ENCODE measurements around the gene AQP9.
"Not testable (repeated sequence)": the region's sequence is repeated elsewhere in the genome, so short reads cannot be mapped to it uniquely, and the experiment has no call there.

AQP9 gene, protein sequence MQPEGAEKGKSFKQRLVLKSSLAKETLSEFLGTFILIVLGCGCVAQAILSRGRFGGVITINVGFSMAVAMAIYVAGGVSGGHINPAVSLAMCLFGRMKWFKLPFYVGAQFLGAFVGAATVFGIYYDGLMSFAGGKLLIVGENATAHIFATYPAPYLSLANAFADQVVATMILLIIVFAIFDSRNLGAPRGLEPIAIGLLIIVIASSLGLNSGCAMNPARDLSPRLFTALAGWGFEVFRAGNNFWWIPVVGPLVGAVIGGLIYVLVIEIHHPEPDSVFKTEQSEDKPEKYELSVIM

DNA sequence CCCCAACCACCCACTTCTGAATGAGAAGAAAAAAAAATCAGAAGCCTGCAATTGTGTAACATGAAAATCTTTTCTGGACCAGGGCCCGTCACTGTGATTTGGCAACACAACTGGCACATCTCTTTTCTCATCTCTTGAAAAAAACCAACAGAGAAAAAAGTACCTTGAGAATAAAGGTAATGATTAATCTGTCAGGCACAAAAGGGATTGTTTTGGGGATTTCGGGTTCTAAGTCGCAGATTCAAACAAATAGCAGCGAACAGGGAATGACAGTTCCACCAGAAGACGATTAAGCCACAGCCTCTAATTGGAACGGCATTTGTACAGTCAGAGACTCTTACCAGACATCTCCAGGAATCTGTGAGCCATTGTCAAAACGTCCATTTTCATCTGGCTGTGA lies at the start of gene AQP9:
TSS of gene AQP9 (plus strand) at position 276 of the 400 bp plus-strand sequence. CDS start 185 bp downstream, outside the sequence.
- DNase-seq (ENCODE audit: low read depth in 2 of 2) = no peak

DNA sequence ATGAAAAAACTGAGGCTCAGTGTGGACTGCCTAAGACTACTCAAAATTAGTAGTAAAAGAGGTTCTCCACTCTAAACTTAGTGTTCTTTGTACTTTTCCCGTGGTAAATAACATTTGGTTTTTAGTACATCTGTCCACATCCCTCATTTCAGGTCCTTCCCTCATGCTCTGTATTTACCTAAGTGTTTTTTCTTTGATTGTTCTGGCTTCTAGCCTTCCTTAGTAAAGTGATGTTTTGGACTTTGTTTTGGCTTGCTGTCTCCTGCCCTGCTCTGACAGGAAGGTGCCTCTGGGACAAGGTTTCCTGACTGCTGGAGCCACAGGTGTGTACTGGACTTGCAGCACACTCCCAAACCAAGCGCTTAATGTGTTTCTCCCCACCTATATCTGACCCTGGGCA lies 42.8 kb upstream of the AQP9 start:
- no peak for DNase-seq (ENCODE audit: low read depth in 2 of 2)

DNA sequence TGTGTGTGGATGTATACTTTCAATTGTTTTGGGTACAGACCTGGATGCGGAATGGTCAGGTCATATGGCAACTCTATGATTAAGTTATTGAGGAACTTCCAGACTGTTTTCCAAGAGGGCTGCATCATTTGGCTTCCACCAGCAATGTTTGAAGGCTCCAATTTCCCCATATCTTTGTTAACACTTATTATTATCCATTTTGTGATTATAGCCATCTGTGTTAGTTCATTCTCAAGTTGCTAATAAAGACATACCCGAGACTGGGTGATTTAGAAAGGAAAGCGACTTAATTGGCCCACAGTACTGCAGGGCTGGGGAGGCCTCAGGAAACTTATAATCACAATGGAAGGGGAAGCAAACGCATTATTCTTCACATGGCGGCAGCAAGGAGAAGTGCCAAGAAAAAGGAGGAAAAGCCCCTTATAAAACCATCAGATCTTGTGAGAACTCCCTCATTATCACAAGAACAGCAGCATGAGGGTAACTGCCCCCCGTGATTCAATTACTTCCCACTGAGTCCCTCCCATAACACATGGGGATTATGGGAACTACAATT lies 41.6 kb upstream of the AQP9 start:
- DNase-seq (ENCODE audit: low read depth in 2 of 2) = no peak

DNA sequence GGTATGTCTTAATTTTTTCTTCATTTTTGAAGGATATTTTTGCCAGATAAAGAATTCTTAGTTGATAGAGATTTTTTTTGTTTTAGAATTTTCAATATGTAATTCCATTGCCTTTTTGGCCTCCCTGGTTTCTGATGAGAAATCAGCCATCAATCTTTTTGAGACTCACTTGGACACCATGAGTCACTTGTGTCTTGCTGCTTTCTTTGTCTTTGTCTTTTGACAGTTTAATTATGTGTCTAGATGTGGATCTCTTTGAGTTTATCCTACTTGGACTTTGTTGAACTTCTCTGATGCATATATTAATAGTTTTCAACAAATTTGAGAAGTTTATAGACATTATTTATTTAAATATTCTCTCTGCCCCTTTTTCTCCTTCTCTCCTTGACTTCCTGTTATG lies 34.7 kb upstream of the AQP9 start:
- no peak for DNase-seq (ENCODE audit: low read depth in 2 of 2)

DNA sequence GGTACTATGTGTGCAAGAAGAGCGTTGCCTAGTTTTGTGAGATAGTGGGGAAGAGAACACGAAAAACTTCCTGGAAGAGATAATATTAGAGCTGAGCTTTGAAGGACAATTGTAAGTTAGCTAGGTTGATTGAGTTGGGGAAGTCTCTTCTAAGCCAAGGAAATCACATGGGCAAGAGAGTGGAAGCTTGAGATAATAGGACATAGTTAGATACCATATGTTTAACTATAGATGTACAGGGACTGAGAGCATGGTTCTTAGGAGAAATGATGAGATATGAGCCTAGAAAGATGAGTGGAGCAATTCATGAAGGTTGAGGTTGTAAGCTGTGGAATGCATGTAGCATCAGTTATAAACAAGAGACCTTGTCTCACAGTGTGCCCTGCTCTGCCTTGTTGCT lies 30.1 kb upstream of the AQP9 start:
- no peak for DNase-seq (ENCODE audit: low read depth in 2 of 2)

DNA sequence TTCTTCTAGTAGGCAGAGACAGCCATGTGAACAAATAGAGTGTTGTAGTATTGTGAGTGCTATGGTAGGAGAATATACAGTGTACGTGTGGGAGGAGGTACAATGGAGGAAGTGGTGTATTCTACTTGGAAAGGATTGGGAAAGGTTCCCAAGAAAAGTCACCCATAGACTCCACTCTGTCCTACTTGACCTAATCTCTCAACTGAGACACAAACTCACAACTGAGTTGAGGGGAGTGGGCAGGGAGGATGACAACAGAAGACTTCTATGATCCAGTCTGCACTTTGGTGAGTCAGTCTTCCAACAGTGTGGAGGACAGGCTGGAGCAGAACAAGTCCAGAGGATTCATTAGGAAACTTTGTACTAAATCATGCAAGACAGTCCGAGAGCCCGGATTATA lies 28.8 kb upstream of the AQP9 start:
- DNase-seq (ENCODE audit: low read depth in 2 of 2) = no peak

DNA sequence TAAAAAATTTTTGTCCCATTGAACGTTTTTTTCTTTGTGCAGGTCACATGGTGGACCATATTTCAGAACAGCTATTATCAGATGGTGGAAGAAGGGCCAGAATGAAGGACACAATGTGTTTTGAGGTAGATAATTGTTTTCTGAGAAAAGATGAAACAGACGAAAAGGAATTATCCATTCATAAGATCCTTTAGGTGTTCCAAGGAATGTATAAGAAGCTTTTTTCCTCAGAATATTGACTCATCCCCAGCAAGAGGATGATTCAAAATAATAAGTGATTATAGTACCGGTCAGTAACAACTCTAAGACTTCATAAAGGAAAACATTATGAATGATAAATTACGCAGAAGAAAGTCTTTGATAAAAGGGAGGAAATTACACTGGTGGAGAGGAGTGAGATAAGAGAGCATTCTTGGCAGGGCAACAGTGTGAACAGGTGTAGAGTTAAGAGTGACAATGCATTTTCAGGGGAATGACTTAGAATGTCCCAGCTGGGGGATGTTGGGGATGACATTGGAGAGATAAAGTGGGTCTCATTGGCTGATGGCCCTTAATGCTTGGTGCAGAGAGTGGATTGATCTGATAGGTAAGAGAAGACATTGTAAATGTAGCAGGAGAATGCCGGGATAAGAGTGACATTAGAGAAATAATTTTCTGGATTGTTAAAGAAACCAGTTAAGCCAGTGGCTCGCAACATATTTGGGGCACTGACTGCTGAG lies 27.0 kb upstream of the AQP9 start:
- DNase-seq (ENCODE audit: low read depth in 2 of 2) = no peak

DNA sequence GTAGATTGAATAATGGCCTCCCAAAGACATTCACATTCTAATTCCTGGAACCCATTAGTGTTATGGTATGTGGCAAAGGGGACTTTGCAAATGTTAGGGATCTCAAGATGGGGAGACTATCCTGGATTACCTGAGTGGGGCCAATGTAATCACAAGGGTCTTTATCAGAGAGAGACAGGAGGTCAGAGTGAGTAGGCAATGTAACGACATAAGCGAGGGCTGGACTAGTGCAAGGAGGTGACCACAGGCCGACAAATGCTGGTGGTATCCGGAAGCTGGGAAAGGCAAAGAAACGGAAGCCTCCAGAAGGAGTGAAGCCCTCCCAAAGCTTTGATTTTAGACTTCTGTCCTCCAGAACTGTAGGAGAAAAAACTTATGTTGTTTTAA lies 26.5 kb upstream of the AQP9 start:
- no peak for DNase-seq (ENCODE audit: low read depth in 2 of 2)

DNA sequence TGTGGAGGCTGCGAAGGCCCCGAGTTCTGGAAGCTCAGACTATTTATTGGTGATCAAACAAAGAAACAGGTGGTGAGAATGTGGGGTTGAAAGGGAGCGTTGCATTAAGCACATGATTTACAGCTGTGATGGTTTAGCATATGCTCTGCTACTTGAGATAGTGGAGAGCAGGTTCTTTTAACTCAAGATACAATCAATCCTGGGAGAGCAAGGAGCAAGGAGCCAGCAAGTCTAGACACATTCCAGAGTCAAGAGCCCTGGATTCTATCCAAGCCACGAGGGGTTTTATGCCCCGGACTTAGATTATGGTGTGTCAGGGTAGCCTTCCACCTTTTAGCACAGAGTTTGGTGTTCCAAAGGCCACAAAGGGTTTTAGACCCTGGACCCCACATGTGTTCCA lies 24.8 kb upstream of the AQP9 start:
- DNase-seq (ENCODE audit: low read depth in 2 of 2) = not testable (repeated sequence)

DNA sequence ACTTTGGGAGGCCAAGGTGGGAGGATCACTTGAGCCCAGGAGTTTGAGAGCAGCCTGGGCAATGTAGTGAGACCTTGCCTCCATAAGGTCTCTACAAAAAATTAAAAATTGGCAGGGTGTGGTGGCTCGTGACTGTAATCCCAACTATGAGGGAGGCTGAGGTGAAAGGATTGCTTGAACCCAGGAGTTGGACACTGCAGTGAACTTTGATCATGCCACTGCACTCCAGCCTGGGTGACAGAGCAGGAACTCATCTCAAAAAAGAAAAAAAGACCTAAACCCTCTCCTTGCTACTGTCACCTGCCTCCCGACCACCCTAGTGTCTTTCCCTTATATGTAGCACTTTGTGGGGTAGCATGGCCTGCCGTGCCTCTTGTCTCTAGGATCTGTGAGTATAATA lies 23.8 kb upstream of the AQP9 start:
- no peak for DNase-seq (ENCODE audit: low read depth in 2 of 2)

DNA sequence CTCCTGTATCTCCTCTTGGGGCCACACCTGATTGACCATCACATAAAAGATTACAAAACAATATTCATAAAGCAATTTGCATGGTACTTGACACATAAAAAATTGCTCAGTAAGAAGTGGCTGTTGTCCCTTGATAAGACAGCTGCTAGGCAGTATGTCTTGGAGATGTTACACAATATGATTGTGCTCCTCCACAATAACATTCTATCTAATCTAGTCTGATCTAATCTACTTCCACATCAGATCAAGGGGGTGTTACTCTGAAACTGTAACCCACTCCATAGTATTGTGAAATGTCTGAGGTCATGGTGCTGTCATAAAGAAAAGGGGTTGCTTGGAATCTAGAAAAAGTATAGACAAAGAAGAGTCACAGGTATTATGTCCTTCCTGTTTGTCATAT lies 23.4 kb upstream of the AQP9 start:
- no peak for DNase-seq (ENCODE audit: low read depth in 2 of 2)

DNA sequence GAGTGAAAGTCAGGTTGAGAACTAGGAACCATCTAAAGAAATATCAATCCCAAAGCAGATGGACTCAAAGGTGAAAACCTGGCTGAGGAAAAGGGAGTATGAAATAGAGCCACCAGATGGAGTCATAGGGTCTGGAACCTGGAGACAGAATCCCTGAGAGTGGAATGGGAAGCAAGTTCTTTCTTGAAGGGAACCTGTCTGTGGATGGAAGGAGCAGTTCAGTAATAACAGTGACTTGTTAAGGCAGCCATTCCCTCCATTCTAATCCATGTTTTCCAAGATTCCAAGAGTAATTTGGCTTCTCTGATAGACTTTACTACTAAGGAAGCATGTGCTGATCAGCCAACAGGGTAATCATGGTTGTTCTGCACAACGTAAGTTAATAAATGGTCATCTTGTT lies 22.5 kb upstream of the AQP9 start:
- DNase-seq (ENCODE audit: low read depth in 2 of 2) = no peak

DNA sequence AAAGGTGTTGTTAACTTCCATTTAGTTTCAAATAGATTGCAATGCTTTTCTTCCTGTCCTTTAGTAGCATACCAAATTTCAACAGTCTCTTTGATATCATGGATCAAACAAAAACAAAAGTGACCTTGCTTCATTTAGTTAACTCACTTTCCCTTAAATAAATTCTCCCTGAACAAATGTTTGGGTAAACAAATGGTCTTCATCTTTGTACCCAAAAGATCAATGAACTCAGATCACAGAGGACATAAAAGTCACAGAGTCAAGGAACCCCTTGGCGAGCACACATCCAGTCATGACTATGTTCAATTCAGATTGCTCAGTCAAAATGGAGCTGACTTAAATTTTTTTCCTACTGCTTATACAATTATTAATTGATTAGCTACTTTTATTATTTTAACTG lies 20.6 kb upstream of the AQP9 start:
- no peak for DNase-seq (ENCODE audit: low read depth in 2 of 2)

DNA sequence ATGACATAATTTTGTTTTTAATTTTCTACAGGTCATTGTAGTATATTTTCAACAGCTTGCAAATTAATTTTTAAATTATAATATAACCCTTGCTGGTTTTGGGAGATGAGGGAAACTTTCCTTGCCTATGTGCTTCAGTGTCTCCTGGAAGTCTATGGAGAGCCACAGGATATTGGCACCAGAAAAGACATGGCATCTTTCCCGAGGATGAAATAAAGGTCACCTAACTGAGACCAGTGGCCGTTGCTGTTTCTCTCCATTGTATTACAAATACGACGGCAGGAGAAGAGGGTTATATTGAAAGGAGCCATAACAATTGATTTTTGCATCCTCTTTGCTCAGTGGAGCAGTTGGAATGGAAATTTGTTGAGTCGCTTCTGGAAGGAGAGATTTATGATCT lies 19.9 kb upstream of the AQP9 start:
- no peak for DNase-seq (ENCODE audit: low read depth in 2 of 2)

DNA sequence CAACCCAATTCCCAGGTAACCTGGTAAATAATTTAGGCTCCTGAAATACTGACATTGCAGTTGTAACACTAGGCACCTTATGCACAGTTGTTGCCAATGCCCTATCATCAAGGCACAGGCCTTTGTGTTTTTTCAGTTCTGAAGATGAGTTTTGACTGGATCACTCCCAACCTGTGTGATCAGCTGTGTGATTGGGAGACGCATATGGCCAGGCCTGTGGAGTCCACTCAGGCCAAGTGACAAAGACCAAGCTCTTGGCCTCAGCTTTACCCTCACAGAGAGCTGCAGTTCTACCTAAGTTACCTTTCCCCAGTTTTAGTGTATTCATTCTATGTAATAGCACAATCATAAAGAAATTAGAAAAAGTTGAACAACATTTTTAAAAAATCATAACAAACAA lies 19.2 kb upstream of the AQP9 start:
- no peak for DNase-seq (ENCODE audit: low read depth in 2 of 2)

DNA sequence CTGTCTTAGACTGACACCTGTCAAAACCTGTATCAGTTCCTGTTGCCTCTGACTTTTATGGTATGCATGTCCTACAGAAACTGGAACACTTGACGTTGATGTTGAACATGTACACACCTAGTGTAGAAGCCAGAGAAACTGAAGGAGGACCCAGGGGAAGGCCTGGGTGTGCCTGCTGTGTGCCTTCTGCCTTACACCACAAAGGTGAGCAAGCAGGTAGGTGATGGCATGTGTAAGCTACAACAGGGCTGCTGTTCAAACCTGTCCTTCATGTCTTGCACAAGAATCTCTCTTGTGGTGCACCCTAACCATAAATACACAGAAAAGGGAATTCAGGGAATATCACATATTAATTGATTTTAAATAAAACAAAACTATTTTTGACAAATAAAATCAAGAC lies 13.6 kb upstream of the AQP9 start:
- no peak for DNase-seq (ENCODE audit: low read depth in 2 of 2)

DNA sequence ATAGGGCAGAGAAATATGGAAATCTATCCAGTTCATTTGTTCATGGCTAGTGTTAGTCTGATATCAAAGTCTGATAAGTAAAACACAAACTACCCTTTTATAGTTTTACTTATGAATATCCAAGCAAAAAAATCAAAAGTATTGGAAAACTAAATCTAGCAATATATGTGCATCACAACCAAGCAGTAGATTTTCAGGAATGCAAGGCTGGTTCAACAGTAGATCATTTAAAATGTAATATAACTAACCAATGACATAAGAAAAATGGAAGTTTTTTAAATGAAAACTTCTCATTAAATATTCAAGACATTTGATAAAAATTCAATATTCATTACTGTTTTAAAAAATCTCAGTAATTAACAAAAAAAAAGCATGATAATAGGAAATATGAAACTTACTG lies 12.8 kb upstream of the AQP9 start:
- DNase-seq (ENCODE audit: low read depth in 2 of 2) = no peak

DNA sequence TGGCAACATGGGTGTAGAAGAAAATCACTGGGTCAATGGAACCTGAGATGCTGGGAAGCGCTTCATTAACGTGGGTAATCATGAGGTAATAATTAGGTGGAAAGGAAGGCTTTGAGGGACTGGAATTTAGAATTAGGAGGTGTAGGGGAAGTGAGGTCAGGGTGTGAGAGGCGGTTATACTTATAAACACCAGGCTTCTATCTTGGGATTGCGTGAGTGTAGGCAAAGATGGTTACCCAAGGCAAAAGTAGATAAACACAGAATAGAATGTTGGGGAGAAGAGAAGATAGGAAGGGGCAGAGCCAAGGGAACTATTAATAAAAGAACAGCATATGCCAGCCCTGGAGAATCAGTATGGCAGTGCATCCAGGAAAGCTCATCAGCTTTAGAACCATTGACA lies 3.3 kb upstream of the AQP9 start:
- no peak for DNase-seq (ENCODE audit: low read depth in 2 of 2)

DNA sequence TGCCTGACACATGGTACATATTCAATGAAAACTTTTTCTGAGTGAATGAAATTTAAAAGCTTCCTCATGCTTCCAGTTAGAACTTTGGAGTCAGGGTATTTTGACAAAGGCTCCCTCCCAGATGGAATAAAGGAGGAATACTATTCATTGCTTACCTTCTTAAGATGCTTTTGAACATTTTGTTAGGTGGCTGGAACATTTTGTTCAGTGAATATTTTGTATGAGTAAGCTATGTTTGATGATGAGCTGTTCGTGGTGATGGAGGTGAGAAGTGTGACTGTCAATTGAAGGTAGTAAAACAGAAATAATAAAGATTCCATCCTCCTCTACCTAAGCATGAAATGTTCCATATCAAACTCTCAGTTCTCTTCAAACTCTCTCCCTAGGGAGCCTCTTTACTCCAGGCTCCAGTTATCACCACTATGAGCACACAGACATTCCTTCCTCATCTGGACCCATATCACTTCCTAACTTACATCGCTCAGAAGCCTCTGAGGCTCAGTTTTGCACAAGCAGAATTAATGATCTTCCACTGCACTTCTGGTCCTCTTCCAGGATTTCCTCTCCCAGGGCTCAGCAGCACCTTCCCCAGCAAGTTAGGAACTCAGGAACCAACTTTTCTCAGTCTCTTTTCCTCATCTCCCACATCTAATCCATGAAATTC lies 2.5 kb upstream of the AQP9 start:
- no peak for DNase-seq (ENCODE audit: low read depth in 2 of 2)

DNA sequence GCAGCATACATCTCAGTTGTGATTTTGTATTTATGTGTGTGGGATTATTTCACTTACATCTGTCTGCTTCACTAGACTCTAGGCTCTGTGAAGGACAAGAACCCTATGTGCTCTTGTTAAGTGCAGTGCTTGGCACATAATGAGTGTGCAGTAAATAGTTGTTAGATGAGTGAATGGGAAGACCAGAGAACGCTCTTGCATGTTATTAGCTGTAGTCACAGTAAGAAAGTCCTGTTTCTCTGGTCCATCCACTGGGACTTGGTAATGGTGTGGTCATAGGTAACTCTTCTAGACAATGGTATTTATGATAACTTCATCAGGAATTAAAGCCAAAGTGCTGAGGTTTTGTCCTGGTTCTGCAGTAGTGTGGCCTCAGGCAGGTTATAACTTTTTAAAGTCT lies 1.4 kb upstream of the AQP9 start:
- no peak for DNase-seq (ENCODE audit: low read depth in 2 of 2)

DNA sequence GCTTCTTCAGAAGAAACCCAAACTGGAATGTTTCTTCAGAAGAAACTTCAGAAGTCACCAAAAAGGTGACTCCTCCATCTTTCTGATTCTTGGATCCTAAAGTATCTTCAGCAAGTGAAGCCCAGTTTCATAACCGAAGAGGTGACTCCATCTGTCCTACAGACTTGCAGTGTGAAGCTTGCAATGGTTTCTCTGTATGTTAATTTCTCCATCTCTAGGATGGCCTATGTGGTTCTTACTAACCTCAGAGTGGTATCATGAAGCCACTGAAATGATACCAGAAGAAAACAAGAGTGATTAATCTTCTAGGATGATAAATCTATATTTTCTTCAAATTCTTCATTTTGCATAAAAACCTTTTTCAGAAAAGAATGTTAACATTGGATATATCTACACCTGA lies 495 bp upstream of the AQP9 start:
- DNase-seq (ENCODE audit: low read depth in 2 of 2) = no peak

DNA sequence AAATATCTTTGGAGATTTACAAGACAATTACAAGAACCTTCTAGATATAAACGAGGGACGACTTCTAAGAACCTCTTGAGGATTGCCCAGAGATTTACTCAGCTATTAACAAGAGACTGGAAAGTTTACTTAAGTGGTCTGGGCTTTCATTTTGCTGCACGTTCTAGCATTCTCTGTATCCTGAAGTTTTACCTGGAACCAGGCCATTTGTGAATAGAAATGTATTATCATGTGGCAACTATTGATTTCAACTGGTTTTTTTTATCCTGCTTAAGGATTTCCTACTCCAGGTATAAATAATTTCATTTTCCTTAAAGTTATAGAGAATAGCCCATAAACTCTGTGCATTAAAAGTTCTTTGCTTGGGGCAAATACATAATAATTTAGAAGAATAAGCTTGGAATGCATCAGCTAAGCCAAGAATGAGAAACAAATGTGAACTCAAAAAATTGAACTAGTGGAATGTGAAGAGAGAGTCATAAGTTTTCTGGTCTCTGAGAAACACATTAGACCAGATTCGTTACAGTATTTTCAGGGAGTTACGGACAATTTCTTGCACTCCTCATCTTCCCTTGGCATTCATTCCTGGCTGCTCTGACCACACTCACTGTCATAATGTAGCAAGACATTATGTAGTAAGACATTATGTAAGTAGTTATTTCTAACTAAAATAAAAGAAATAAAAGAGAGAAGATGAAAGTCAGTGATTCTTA lies 1.3 kb downstream of the AQP9 start:
- peak; percentile 18 to 36 for DNase-seq (ENCODE audit: low read depth in 2 of 2)
